Activated naive CD4-positive, alpha-beta T cell (primary cell): ENCODE results near the gene HAS3.
"Not testable (repeated sequence)": the region's sequence is repeated elsewhere in the genome, so short reads cannot be mapped to it uniquely, and the experiment has no call there.

ENCODE experiments used
- DNase-seq, 4 experiments: peaks; one replicate each; lab custom pipeline; 2025; lab: John Stamatoyannopoulos, UW

The HAS3 gene

GRCh38 chr16:69105501-69106361 lies at the start of gene HAS3:
HAS3 (plus strand) TSS chr16:69105653; CDS start chr16:69109396, 3,743 bp downstream.
- DNase-seq, result no peak

- DNase-seq, result no peak
These were observed 49.5 kb upstream of the HAS3 start for GRCh38 chr16:69055980-69056379.

GRCh38 chr16:69056421-69056820 lies 49.0 kb upstream of the HAS3 start:
- DNase-seq, result no peak

GRCh38 chr16:69057400-69058378 lies 47.8 kb upstream of the HAS3 start:
- no peak for DNase-seq

DNA sequence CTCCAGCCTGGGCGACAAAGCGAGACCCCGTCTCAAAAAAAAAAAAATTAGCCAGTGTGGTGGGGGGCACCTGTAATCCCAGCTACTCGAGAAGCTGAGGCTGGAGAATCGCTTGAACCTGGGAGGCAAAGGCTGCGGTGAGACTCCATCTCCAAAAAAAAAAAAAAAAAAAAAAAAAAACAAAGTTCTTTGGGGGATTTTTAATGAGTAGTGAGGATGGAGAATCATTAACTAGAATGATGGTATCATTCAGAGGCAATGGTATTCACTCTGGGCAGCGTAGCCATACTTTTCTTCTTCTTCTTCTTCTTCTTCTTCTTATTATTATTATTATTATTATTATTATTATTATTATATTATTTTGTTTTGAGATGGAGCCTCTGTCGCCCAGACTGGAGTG lies 42.0 kb upstream of the HAS3 start:
- DNase-seq, result not testable (repeated sequence)

DNA sequence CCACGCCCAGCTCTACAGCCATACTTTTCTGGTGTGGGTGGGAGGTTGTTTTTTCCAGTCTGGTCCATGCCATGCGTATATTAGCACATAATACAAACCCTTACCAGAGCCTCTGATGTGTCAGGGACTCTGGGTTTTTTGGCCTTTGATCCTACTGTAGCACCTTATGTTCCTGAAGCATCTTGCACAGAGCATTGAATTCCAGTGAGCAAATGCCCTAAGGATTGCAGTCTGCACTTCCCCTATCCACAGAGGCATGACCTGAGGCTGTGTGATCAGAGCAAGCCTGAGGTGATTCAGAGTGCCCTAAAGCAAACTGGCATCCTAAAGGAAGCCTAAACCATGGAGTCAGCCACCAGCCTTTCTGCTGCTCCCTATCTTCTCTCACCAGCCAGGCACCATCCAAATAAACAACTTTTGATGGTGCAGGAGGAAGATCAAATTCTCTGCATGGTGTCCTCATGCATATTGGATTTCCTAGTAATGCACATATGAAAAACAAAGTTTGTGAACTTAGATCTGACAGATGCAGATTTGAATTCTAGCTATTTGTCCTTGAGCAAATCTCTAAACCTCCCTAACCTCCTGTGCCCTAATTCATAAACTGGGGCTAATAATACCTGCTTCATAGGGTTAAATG lies 41.2 kb upstream of the HAS3 start:
- no peak for DNase-seq

GRCh38 chr16:69064764-69065313 lies 40.6 kb upstream of the HAS3 start:
- DNase-seq, result no peak

DNA sequence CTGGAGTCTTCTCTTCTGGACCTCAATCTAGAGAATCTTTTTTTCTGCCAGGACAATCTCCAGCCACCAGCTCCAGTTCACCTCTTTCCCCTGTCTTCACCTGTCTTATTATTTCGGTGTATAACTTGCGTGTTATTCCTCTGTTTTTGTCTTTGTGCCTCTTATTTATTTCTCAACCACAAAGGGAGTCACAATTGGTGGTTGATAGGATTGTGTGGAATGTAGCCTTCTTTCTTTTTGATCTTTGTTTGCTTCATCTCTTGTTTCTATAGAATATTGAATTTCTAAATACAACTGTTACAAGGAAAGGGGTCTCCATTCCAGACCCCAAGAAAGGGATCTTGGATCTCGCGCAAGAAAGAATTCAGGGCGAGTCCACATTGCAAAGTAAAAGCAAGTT lies 35.9 kb upstream of the HAS3 start:
- DNase-seq, result no peak

GRCh38 chr16:69071036-69071435 lies 34.4 kb upstream of the HAS3 start:
- DNase-seq, result no peak

DNA sequence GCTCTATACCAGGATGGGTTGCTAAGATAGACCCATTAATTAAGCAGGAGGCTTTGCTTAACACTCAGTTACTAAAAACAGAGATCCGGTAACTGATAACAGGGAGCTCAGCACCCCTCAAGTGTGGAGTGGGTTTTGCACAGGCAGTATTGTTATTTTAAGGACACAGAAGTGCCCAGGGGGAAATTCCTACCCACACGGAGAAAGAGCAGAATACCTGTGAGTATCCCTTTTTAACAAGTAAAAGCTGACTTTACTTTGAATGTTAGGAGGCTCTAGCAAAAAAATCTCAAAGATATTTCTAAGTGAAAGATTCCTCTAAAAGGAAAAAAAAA lies 32.8 kb upstream of the HAS3 start:
- no peak for DNase-seq

- no peak for DNase-seq
These were observed 32.2 kb upstream of the HAS3 start for GRCh38 chr16:69073181-69073702.

DNA sequence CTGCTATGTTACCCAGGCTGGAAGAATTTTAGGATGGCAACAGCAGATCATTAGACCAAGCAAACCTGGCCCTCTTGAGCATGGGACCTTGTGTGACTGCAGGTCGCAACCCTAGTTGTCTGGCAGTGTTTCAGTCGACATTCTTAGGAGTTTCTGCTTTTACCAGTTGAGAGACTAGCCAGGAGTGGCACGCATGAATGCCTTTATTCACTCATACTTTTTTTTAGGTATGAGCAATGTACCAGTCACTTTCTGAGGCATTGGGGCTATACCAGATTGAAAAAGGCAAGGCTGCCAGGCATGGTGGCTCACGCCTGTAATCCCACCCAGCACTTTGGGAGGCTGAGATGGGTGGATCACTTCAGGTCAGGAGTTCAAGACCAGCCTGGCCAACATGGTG lies 28.2 kb upstream of the HAS3 start:
- no peak for DNase-seq

DNA sequence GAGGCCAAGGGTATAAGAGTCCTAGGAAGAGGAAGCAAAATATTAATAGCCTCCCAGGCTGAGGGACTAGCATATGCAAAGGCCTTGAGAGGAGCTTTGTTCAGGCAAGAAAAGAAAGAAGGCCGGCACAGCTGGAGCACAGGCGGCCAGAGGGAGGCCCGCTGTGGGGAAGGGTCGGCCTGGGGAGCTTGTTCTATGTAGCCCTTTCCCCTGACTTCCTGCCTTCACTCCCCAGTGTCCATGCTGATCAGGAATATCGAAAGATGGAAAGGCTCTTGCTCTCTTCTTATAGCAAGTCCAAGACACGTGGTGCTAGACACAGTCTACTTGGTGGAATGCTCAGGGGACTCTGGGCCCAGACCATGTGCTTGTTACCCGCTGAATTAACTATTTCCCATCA lies 27.4 kb upstream of the HAS3 start:
- DNase-seq, result no peak

- DNase-seq, result no peak
These were observed 25.8 kb upstream of the HAS3 start for GRCh38 chr16:69079697-69080096.

GRCh38 chr16:69083306-69083941 lies 22.0 kb upstream of the HAS3 start:
- DNase-seq, result no peak

DNA sequence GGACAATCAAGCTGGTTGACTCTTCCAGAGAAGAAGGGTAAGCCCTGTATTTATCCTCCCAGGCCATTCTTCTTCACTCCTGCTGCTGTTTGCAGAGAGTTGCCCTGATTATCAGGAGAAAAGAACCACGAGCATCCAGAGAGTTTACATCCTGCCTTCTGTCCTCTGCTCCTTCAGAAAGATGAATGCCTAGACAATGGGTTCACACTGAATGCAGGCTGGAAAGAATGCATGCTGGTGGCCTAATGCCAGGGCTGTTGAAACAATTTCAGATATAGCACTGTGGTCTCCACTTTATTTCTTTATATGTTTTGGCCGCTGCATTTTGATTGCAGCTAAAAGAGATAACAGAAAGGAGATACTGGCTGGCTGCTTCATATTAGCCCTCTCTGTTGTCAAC lies 21.2 kb upstream of the HAS3 start:
- DNase-seq, result no peak

DNA sequence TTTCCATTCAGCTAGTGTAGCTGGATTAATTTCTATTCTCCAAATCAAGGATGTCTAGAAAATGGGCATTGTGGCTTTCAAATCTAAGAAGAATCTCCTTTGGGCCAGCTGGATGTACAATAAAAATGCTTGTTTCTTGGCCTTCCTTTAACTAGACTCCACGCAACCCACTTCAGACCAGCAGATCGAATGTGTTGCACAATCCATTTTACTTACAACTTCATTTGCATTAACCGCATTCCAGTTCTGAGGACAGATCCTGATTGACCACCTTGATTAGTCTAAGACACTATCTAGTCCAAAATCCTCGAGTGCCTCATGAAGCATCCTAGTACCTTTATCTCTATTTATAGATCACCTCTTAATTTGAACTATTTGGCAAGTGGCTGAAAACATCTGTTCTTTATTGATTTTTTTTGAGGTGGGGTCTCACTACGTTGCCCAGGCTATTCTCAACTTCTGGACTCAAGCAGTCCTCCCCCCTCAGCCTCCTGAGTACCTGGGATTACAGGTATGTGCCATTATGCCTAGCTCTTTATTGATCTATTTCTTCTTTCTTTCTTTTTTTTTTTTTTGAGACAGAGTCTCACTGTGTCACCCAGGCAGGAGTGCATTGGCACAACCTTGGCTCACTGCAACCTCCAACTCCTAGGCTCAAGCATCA lies 20.3 kb upstream of the HAS3 start:
- no peak for DNase-seq

- no peak for DNase-seq
These were observed 18.3 kb upstream of the HAS3 start for GRCh38 chr16:69087161-69087581.

- no peak for DNase-seq
These were observed 16.8 kb upstream of the HAS3 start for GRCh38 chr16:69088684-69089083.

- no peak for DNase-seq
These were observed 16.2 kb upstream of the HAS3 start for GRCh38 chr16:69089091-69089910.
